ENCODE results near the gene EIPR1. TPM values are rescaled to one million over a fixed set of nuclear protein-coding genes. Genes with fewer than 3 reads are reported as not detected.

Gene EIPR1
- total RNA-seq, 1 donor from 2014 or later, result 8.4 TPM

DNA sequence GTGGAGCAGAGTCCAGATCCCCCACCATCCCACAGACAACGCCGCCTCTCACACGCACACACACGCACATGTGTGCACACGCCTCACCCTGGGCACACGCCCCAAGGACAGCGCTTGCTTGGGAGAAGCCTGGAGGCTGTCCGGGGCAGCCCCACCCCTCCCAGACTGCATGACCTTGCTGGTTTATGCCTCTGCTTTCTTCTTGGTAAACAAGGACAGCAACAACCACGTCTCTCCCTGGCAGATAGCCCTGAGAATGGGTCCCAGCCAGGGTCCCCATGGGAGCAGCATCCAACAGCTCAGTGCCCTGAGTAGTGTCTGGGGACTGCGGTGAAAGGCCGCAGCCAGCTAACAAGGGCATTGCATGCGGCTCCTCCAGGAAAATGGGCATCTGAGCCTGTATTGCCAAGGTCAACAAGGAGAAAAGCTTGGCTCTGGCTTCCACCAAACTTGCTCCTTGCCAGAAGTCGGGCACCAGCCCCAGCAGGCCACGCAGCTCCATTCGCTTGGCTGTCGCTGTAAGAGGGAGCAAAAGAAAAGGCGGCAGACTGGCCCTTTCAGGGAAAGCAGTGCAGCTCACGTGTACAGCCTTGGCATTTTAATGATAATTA is 234.6 kb downstream of the EIPR1 start:
- ATAC-seq (ENCODE audit: poor library complexity) (no peak), DNase-seq (no peak)
- intact Hi-C loops (cut with DNase I), result no loop called here

DNA sequence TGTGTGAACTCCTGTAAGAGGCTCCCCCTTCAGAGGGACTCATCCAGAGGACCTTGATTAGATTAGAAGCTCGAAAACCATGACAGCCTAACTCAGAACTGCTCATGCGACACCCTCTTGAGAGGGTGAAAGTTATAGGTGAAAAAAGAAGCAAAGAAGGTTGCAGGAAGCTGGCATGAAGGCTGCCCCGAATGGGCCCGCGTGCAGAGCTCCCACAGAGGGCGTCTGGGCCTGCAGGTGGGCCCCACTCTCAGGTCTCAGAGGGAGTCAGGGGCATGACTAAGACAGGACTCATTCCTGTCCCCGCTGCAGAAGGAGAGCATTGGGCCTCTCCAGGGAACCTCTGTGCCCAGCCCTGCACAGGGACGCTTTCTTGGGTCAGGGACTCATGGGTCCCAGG is 235.4 kb downstream of the EIPR1 start:
- ATAC-seq (ENCODE audit: poor library complexity) (no peak), DNase-seq (no peak)
- intact Hi-C loops (cut with DNase I), result no loop called here

DNA sequence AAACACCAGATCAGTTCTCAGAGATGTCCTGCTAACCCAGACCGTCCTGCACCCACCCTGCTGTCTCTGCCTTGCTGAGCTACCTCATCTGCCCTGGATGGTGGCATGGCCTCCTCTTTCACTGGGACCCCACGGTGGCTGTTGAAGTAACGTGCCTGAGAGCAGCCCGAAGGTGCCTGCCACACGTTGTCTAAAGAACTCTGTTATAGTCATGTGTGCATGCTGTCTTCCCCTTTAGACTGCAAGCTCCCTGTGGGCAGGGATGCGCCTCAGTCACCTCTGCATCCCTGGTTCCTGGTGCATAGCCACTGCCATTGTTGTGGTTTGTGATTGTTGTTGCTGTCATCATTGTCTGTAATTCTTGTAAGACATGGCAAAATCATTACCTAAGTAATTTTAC is 235.9 kb downstream of the EIPR1 start:
- intact Hi-C loops (cut with DNase I), result no loop called here
- DNase-seq (no peak), ATAC-seq (ENCODE audit: poor library complexity) (no peak)

DNA sequence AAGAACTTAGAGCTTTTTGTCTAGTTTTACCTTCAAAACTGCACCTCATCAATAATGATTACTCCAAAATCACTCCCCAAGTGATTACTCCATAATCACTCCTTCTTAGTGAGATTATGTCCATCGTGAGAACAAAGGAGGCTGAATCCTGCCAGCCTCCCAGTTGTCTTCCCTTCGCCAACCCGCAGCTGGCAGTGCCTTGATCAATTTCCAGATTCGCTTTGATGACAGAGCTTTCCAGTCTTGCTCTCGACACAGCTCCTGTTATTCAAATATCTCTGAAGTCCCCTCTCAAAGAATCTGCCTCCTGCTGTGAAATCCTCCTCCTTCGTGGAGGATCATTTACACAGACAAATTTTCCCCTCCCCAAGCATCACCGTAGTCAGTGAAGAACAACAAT is 237.7 kb downstream of the EIPR1 start:
- intact Hi-C loops (cut with DNase I), result no loop called here

More for the DNA sequence above, 237.7 kb downstream of the EIPR1 start:
- DNase-seq, result no peak
- ATAC-seq (ENCODE audit: poor library complexity), result no peak

Other genes with a start within 250 kb of the EIPR1 start
- 104 TPM for gene TRAPPC12, start 1.9 kb upstream of the EIPR1 start, total RNA-seq
- gene ADI1, start 141.7 kb upstream of the EIPR1 start, total RNA-seq, result 141 TPM
- gene RNASEH1, start 180.5 kb upstream of the EIPR1 start, total RNA-seq, result 20.8 TPM
- gene RPS7, start 197.4 kb upstream of the EIPR1 start, total RNA-seq, result 570 TPM
- gene COLEC11, start 217.3 kb upstream of the EIPR1 start, total RNA-seq, result 2.9 TPM

Data from Right ventricle myocardium superior (tissue), 1 donor.